NCI-H510A treated with DMSO at 0.1 percent for 48 hours (cell line): ENCODE results near the gene HNRNPUL2.

Source experiments
- DNase-seq: peaks from one replicate; lab custom pipeline; 2025; lab: John Stamatoyannopoulos, UW

The HNRNPUL2 gene

DNA sequence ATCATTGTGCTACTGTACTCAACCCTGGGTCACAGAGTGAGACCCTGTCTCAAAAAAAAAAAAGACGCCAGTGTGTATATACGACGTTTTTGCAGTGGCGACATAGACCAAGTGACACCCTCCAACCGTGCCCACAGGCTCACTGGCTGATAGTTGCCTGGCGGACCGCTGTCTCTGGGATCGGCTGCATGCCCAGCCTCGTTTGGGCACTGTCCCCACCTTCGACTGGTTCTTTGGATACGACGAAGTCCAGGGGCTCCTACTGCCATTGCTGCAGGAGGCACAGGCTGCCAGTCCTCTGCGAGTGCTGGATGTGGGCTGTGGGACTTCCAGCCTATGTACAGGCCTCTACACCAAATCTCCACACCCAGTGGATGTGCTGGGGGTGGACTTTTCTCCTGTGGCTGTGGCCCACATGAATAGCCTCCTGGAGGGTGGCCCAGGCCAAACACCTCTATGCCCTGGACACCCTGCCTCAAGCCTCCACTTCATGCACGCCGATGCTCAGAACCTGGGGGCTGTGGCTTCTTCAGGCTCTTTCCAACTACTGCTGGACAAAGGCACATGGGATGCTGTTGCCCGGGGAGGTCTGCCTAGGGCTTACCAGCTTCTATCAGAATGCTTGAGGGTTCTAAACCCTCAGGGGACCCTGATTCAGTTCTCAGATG lies 60.9 kb downstream of the HNRNPUL2 start:
- no peak for DNase-seq

- DNase-seq, result peak; percentile 75
These were observed 61.5 kb downstream of the HNRNPUL2 start for GRCh38 chr11:62665599-62666258.

GRCh38 chr11:62665075-62665598 lies 62.1 kb downstream of the HNRNPUL2 start, which contains the start of the genes C11orf98 and CSKMT:
Gene C11orf98, minus strand, starts transcription at chr11:62665210. Its CDS starts 41 bp downstream, at chr11:62665169.
Gene CSKMT, plus strand, starts transcription at chr11:62665312. Its CDS starts 568 bp downstream, at chr11:62665880.
- DNase-seq, result peak; percentile 86

DNA sequence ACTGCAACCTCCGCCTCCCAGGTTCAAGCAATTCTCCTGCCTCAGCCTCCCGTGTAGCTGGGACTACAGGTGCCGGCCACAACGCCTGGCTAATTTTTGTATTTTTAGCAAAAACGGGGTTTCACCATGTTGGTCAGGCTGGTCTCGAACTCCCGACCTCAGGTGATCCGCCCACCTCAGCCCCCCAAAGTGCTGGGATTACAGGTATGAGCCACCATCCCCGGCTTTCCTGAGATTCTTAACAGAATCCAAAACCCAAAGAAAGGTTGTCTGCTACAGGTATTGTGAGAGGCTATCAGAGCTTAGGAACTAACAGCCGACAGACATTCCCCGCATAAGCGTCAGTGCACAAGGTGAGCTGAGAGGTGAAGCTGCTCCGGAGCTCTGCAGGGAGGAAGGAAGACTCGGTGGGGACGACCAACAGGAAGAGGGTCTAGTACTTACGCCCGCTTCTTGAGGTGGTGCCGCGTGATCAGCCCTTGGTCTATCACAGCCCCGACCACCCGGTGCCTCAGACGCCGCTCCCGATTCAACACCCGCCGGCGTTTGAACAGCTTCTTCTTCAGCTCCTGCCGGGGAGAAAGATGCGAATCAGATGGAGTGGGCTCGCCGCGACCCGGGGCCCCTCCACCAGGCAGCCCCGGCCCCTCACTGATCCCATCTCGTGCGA lies 62.7 kb downstream of the HNRNPUL2 start:
- DNase-seq, result peak; percentile 74
